HUES48 (cell line): ENCODE data around the gene ZNF469.

Source experiments
- H3K27ac ChIP-seq: one replicate; pipeline ENCODE4 v1.7.0; 2013; ENCODE audit warnings: low read depth, low read length, inconsistent platforms
- H3K27me3 ChIP-seq: 2 replicates; pipeline ENCODE4 v1.6.1; 2013; ENCODE audit warnings: mild to moderate bottlenecking, low read length; ENCODE audit not compliant: control insufficient read depth, insufficient read depth
- H3K36me3 ChIP-seq: 2 replicates; pipeline ENCODE4 v1.6.1; 2013; ENCODE audit warnings: low read length; ENCODE audit not compliant: control insufficient read depth, insufficient read depth
- H3K4me1 ChIP-seq: 2 replicates; pipeline ENCODE4 v1.6.1; 2013; ENCODE audit warnings: mild to moderate bottlenecking, low read length; ENCODE audit not compliant: control insufficient read depth, insufficient read depth
- H3K4me3 ChIP-seq: 2 replicates; pipeline ENCODE4 v1.5.1; 2013; ENCODE audit warnings: mild to moderate bottlenecking, low read depth, low read length
- H3K9ac ChIP-seq: 2 replicates; pipeline ENCODE4 v1.6.1; 2013; ENCODE audit warnings: mild to moderate bottlenecking, low read depth, low read length, moderate library complexity
- H3K9me3 ChIP-seq: 2 replicates; pipeline ENCODE4 v1.6.1; 2013; ENCODE audit warnings: low read length; ENCODE audit not compliant: control insufficient read depth, insufficient read depth

ZNF469 gene

DNA sequence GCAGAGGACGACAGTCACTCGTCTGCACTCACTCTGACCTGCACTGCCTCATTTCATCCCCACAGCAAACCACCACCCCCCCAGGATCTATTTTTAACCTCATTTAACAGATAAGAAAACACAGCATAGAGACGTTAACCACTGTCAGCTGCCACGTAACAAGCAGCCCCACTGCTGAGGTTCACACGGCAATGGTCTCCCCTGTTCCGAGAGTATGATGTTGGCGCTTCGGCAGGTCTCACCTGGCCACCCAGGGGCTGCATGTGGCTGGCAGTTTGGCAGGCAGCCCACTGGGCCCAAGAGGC, 16.1 kb downstream of the ZNF469 start:
- H3K27me3 ChIP-seq: no peaks in the 10 kb centered on the region
- H3K36me3 ChIP-seq: no peaks in the 10 kb centered on the region
- no peak overlapping the region for H3K4me3 ChIP-seq
- H3K4me1 ChIP-seq: no peaks in the 10 kb centered on the region
- no peak overlapping the region for H3K9ac ChIP-seq
- no peak overlapping the region for H3K27ac ChIP-seq
- H3K9me3 ChIP-seq: peaks cover 3% of the 10 kb centered on the region; the same call in 1 of the 2 replicates

DNA sequence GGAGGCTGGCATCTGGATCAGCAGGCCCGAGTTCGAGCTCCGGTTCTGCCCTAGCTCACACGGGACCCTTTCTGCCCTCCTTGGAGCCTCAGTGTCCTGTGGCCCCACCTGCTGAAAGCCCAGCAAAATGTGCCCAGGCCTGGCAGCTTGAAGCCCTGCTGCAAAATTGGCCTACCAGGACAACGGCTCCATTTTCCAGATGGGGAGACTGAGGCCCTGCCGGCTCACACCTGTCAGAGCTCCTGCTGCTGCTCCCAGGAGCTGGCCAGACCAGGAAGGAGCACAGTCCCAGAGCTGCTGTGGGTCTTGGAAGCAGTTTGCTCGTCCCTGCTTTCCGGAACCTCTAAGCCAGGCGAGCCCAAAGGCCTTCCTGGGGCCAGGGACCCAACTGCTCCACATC, 17.4 kb downstream of the ZNF469 start:
- no peaks in the 10 kb centered on the region for H3K4me1 ChIP-seq
- H3K36me3 ChIP-seq: no peaks in the 10 kb centered on the region
- H3K9me3 ChIP-seq: peaks cover 3% of the 10 kb centered on the region; the same call in 1 of the 2 replicates
- no peak overlapping the region for H3K4me3 ChIP-seq
- no peaks in the 10 kb centered on the region for H3K27me3 ChIP-seq
- no peak overlapping the region for H3K9ac ChIP-seq
- H3K27ac ChIP-seq: no peak overlapping the region

DNA sequence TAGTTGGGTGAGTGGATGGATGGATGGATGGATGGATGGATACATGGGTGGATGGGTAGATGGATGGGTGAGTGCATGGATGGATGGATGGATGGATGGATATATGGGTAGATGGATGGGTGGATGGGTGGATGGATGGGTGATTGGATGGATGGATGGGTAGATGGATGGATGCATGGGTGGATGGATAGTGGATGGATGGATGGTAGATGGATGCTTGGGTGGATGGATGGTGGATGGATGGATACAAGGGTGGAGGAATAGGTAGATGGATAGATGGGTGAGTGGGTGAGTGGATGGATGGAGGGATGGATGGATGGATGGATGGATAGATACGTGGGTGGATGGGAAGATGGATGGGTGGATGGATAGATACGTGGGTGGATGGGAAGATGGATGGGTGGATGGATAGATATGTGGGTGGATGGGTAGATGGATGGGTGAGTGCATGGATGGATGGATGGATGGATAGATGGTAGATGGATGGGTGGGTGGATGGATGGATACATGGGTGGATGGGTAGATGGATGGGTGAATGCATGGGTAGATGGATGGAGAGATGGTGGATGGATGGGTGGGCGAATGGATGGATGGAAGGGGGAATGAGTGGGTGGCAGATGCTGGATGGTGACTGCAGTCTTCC, 19.0 kb downstream of the ZNF469 start:
- H3K36me3 ChIP-seq: no peaks in the 10 kb centered on the region
- no peaks in the 10 kb centered on the region for H3K27me3 ChIP-seq
- H3K4me1 ChIP-seq: no peaks in the 10 kb centered on the region
- no peak overlapping the region for H3K9ac ChIP-seq
- peaks cover 3% of the 10 kb centered on the region; the same call in 1 of the 2 replicates for H3K9me3 ChIP-seq
- H3K4me3 ChIP-seq: no peak overlapping the region
- H3K27ac ChIP-seq: no peak overlapping the region

DNA sequence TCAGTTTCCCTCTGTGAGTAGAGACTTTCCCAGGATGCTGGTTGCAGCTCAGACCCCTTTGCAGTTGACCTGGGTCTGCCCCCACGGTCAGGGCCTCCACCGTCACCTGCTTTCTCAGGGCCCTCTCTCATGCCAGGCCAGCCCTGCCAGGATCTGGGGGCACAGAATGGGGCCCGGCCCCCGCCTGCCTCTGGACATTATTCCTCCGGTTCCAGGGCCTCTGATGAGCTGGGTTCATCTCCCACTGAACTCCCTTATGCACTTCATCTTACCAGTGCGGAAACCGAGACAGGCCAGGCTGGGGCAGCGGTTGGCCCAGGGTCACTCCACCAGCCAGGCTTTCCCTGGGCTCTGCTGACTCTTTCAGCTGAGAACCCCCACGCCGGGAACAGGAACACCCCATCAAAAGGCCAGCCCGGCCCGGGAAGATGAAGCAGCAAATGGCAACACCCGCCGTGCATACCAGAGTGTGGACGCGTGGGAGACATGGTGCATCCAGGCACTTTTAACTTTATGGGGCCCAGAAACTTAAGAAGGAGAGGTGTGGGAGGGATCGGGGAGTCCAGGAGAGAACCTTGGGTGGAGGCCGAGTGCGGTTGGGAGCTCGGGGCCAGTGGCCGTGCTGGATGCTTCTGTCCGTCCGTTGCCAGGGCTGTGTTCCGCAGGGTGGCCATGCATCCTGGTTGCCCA, 19.9 kb downstream of the ZNF469 start:
- no peak overlapping the region for H3K27ac ChIP-seq
- H3K4me1 ChIP-seq: no peaks in the 10 kb centered on the region
- peaks cover 3% of the 10 kb centered on the region; the same call in 1 of the 2 replicates for H3K9me3 ChIP-seq
- H3K9ac ChIP-seq: no peak overlapping the region
- no peaks in the 10 kb centered on the region for H3K36me3 ChIP-seq
- no peak overlapping the region for H3K4me3 ChIP-seq
- H3K27me3 ChIP-seq: no peaks in the 10 kb centered on the region

DNA sequence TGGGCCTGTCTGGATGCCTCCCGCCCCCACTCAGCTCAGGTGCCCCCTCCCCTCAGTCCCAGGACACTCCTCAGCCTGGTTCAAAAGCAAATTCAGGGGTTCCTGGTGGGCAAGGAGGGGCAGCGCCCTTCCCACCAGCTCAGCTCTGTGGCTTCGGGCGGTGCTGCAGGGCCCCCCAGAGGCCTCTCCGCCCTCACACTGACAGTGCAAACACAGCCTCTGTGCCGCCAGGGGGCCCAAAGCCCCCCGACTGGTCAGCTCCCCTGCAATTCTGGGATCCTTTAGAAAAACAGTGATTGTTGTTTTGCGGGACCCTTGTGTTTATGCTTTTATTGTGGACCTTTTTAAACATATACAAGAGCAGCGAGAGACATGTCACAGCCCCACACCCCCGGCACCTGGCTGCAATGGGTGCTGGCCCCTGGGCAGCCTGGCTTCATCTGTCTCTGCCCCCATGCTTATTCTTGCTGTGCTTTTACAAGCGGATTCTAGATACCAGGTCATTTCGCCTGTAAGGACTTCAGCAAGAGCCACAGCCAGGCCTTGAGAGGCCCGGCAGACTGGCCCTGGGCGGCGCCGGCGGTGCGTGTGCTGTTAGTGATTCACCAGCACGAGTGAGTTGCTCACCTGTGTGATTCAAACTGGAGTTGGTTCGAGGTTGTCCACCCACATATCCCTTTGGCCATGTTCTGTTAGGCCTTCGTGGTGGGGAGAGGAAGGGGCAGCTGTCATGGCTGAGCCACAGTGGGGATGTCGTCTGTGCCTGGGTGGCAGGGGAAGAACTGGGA, 21.2 kb downstream of the ZNF469 start:
- no peaks in the 10 kb centered on the region for H3K36me3 ChIP-seq
- no peak overlapping the region for H3K27ac ChIP-seq
- no peak overlapping the region for H3K9ac ChIP-seq
- H3K9me3 ChIP-seq: no peaks in the 10 kb centered on the region
- H3K4me1 ChIP-seq: no peaks in the 10 kb centered on the region
- no peak overlapping the region for H3K4me3 ChIP-seq
- no peaks in the 10 kb centered on the region for H3K27me3 ChIP-seq

DNA sequence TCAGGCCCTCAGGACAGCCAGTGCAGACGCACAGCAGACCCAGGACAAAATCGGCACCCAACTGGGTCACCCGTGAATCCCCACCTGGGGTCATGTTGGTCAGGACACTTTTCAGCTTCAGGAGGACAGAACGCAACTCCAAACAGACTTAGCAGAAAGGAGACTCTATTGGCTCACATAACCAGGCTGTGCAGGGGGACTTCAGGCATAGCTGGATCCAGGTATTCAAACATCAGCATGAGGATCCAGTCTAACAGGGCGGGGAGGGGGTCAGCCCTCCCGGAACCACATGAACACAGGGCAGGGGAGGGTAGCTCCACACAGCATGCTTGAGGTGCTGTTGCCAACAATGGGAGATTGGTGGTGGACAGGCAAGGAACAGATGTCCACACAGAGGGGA, 22.0 kb downstream of the ZNF469 start:
- no peaks in the 10 kb centered on the region for H3K36me3 ChIP-seq
- H3K27me3 ChIP-seq: no peaks in the 10 kb centered on the region

DNA sequence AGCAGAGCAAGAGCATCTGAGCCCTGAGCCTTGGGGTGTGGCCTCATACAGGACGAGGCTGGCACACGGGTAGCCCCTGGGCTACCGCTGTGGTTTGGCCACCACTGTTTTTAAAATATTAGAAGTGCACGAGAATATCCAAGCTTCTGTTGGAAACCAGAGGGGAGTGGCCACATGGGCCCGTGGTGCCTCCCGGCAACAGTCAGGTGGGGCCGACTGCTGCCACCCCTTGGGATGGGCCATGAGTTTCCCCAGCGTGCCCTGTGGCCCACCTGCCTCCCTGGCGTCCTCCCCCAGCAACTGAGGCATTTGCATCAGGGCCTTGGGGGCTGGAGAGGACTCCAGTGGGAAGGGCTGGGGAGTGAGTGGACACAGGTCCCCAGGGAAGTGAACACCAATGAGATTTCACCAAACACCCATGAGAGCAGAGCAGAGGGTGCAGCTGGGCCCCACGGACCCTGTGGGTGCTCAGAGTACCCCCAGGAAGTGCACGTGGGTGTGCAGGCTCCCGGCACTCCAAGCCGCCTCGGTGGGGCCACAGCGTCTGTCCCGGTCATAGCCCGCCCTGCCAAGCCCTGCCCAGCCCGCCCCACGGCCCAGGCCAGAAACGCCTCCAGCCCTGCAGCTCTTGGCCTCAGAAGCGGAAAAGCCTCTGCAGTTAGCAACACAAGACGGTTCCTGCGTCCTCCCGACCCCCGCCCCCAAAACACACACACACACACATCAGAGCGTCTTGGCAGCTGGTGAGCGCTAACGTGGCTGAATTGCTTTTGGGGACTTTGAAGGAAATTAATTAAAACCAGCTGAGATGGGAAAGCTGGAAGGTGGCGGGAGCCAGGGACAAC, 22.7 kb downstream of the ZNF469 start:
- H3K27me3 ChIP-seq: no peaks in the 10 kb centered on the region
- H3K36me3 ChIP-seq: no peaks in the 10 kb centered on the region
- H3K9ac ChIP-seq: no peak overlapping the region
- no peaks in the 10 kb centered on the region for H3K9me3 ChIP-seq
- no peak overlapping the region for H3K27ac ChIP-seq
- no peaks in the 10 kb centered on the region for H3K4me1 ChIP-seq
- H3K4me3 ChIP-seq: no peak overlapping the region

More for the DNA sequence above, 22.0 kb downstream of the ZNF469 start:
- H3K4me3 ChIP-seq: no peak overlapping the region
- no peak overlapping the region for H3K9ac ChIP-seq
- no peaks in the 10 kb centered on the region for H3K9me3 ChIP-seq
- H3K4me1 ChIP-seq: no peaks in the 10 kb centered on the region
- H3K27ac ChIP-seq: no peak overlapping the region

DNA sequence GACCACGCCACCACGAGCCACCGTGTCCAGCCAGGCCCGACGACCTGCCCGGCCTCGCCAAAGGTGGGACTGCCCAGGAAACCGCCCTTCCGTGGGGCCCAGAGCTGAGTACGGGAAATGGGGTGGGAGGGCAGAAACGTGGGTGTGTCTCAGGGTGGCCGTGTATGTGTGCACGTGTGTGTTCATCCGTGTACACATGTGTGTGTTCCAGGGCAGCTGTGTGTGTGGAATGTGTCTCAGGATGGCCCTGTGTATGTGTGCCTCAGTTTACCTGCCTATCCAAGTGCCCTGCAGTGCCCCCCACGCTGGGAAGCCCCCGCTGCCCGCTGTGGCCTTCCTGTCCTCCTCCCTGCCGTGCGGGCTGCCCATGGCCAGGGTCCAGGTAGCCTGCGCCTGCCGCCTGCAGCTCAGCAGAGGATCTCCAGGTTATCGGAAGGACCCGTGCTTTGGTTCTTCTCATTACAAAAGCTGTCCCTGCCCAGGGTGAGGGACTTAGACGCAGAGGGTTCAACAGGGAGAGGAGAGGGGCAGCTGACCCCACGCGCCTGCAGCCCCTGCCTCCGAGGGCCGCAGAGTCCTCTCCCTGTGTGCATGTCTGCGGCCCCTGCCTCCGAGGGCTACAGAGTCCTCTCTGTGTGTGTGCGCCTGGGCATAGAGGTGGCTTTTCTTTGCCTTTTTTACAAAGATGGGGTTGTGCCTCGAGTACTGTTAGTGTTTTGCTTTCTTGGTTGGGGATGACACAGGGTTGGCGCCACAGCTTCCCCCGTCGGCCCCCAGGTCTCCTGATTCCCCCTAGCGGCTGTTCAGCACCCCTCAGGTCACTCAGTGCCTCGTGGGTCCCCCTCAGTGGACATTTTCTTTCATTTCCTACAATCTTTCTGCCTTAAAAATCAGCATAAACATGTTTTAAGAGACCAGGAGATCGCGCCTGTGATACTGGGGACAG, 23.6 kb downstream of the ZNF469 start:
- no peaks in the 10 kb centered on the region for H3K4me1 ChIP-seq
- H3K27ac ChIP-seq: no peak overlapping the region
- no peak overlapping the region for H3K9ac ChIP-seq
- no peaks in the 10 kb centered on the region for H3K27me3 ChIP-seq
- no peak overlapping the region for H3K4me3 ChIP-seq
- H3K36me3 ChIP-seq: no peaks in the 10 kb centered on the region
- H3K9me3 ChIP-seq: no peaks in the 10 kb centered on the region

DNA sequence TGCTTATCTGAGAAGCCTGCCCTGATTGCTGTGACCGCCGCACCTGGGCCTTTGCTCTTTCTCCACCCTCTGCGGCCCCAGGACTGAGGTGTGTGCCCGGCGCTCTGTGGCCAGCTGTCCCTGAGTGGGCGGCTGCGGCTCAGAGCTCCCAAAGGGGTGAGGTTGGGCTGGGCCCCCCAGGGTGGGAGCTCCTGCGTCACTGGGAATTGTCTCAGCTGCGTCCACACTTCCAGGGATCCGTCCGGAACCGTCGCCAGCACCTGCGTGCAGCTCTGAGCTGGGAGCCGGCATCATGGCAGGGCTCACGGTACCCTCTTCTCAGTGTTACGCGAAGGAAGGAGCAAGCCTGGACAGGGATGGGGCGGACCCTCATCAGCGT, 24.3 kb downstream of the ZNF469 start:
- Histone ChIP-seq H3K27ac (no peak overlapping the region), H3K4me3 (no peak overlapping the region), H3K9me3 (no peaks in the 10 kb centered on the region), H3K27me3 (no peaks in the 10 kb centered on the region), H3K9ac (no peak overlapping the region), H3K36me3 (no peaks in the 10 kb centered on the region), H3K4me1 (no peaks in the 10 kb centered on the region)

DNA sequence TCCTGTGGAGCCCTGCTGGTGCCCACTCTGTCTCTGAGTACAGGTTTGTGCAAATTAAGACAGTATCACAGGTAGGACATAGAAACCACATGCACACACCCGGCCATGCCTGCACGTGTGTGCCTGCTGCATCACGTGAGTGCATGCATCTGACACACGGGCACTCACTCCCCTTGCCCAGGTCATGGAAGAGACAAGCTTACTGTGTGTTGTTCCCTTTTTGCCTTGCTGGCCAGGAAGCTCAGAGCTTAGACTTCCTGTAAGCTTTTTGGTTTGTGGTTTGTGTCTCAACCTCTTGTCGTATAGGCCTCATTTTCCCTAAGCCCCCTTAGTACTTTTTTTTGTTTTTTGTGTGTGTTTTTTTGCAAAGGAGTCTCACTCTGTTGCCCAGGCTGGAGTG, 25.0 kb downstream of the ZNF469 start:
- Histone ChIP-seq H3K4me3 (no peak overlapping the region), H3K9me3 (no peaks in the 10 kb centered on the region), H3K36me3 (no peaks in the 10 kb centered on the region), H3K9ac (no peak overlapping the region), H3K4me1 (no peaks in the 10 kb centered on the region), H3K27ac (no peak overlapping the region), H3K27me3 (no peaks in the 10 kb centered on the region)
